ENCODE measurements around the gene CCDC3. TPM values are rescaled to one million over a fixed set of nuclear protein-coding genes. Genes with fewer than 3 reads are reported as not detected.

Gene CCDC3
- total RNA-seq, 1 donor: 0.43 TPM

DNA sequence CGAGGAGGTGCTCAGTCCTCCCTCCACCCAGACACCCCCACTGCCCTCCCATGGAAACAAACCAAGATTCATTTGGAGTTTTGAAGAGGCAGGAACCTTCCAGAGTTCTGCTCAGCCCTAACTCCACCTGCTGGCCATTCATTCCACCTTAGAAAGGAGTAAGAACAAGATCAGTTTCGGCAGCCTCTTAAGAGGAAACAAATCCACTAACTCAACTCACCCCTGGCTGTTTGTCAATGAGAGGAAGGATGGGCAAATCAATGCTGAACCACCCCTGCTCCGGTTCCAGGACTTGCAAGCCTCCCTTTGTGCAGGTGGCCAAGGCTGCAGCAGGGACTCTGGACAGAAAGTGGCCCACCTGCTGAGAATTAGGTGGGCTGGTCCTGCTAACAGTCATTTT lies 26.2 kb downstream of the CCDC3 start:
- no peak for DNase-seq (ENCODE audit: low read depth)
- TF ChIP-seq, protein P1, sequence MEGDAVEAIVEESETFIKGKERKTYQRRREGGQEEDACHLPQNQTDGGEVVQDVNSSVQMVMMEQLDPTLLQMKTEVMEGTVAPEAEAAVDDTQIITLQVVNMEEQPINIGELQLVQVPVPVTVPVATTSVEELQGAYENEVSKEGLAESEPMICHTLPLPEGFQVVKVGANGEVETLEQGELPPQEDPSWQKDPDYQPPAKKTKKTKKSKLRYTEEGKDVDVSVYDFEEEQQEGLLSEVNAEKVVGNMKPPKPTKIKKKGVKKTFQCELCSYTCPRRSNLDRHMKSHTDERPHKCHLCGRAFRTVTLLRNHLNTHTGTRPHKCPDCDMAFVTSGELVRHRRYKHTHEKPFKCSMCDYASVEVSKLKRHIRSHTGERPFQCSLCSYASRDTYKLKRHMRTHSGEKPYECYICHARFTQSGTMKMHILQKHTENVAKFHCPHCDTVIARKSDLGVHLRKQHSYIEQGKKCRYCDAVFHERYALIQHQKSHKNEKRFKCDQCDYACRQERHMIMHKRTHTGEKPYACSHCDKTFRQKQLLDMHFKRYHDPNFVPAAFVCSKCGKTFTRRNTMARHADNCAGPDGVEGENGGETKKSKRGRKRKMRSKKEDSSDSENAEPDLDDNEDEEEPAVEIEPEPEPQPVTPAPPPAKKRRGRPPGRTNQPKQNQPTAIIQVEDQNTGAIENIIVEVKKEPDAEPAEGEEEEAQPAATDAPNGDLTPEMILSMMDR (IDR thresholded peaks at IDR 0.05; ENCODE audit: insufficient read depth, low read depth, low read length): peak; percentile 36
- no peak overlapping the region for H3K4me3 ChIP-seq (ENCODE audit: low read depth, low read length)

DNA sequence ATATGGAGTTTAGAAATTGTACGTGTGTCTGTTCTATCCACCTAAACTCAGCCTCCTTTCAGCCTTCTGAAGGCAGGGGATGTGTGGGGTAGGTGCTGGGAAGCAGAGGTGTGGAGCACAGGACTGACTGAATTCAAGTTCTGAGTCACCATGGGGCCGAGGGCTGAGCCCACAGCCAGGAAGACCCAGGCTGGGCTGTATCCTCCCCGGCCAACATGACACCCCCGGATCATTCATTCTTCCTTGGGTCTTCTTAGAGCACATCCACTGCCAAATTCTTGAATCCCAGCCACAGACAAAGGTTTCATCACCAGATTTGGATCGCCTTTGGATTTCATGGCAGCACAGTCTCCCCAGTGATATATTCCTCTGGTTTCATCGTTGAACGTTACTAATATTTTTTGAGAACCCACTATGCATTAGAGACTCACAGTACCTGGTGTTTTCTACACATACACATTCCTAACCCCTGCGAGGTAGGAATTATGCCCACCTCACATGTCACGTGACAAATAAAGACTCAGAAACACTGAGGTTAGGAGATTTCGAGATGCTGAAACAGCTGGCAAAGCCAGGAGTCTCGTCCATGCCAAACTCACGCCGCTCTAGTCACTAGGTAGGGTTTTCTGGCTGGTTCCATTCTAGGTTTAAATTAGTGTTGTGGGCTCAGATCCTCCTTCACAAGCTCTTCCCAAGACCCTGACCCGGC lies 26.9 kb downstream of the CCDC3 start:
- no peak overlapping the region for H3K4me3 ChIP-seq (ENCODE audit: low read depth, low read length)
- DNase-seq (ENCODE audit: low read depth): no peak
- TF ChIP-seq, protein P1 (IDR thresholded peaks at IDR 0.05; ENCODE audit: insufficient read depth, low read depth, low read length): no peak

DNA sequence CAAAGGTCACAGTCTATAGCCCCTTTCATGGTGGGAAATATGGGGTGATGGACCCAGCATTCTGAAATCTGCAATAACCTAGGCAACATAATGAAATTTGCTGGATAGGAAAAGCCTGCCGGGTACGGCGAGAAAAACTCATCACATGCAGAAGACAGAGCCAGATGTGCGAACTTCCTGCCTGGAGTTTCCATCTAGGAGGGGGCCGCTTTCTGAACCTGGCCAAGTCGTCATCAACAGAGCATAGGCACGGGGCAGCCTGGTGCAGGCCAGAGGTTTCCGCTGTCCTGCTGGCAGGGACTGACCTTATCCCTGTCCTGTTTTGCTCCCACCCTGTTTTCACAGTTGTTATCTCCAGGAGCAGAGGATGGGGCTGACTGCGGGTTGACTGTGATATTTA lies 27.4 kb downstream of the CCDC3 start:
- TF ChIP-seq, protein P1 (IDR thresholded peaks at IDR 0.05; ENCODE audit: insufficient read depth, low read depth, low read length): no peak
- no peak for DNase-seq (ENCODE audit: low read depth)
- H3K4me3 ChIP-seq (ENCODE audit: low read depth, low read length): no peak overlapping the region

DNA sequence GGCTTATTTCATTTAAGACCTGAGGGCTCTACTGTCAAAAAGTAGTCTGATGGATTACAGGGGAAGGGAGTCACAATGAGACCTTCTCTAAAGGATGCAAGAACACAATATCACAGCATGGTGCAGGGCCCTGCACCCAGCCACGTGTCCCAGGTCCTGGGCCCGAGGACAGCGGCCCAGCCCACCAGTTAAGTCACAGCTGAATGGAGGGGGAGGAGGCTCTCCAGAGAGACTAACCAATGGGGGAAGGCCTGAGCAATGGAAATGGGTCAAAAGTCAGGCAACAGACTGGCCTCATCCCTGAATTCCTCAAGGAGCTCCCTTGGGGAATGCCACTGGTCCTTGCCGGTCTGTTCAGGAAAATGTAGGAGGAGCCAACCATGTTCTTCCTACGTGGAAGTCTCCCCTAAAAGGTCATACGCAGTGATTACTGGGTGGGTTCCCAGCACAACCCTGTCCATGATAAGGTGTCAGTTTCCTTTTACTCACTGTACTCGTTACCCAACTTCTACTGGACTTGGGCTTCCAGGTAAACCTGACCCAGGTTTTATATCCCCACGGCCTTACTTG lies 28.3 kb downstream of the CCDC3 start:
- no peak for DNase-seq (ENCODE audit: low read depth)
- TF ChIP-seq, protein P1 (IDR thresholded peaks at IDR 0.05; ENCODE audit: insufficient read depth, low read depth, low read length): no peak
- no peak overlapping the region for H3K4me3 ChIP-seq (ENCODE audit: low read depth, low read length)

- no peak overlapping the region for H3K4me3 ChIP-seq (ENCODE audit: low read depth, low read length)
- DNase-seq (ENCODE audit: low read depth): no peak
- TF ChIP-seq, protein P1 (IDR thresholded peaks at IDR 0.05; ENCODE audit: insufficient read depth, low read depth, low read length): no peak
Measured at GRCh38 chr10:12972146-12972545, 29.4 kb downstream of the CCDC3 start.

GRCh38 chr10:12971001-12971788 lies 30.3 kb downstream of the CCDC3 start:
- no peak overlapping the region for H3K4me3 ChIP-seq (ENCODE audit: low read depth, low read length)
- DNase-seq (ENCODE audit: low read depth): no peak
- TF ChIP-seq, protein P1 (IDR thresholded peaks at IDR 0.05; ENCODE audit: insufficient read depth, low read depth, low read length): no peak
